GM06990 (cell line): Measurements from ENCODE around the gene ZNF556.
A peak's percentile ranks its signal among the peaks of the same experiment; 100 is the strongest.

Experiments used
- DNase-seq: peaks from one replicate; pipeline ENCODE4 v3.0.0-alpha.2; 2011; ENCODE audit not compliant: insufficient read length; ENCODE audit errors: extremely low read depth
- H3K27me3 ChIP-seq: replicated peaks from 2 replicates; pipeline ENCODE4 v1.6.0; 2011; ENCODE audit warnings: low read length; ENCODE audit not compliant: control insufficient read depth, insufficient read depth
- H3K36me3 ChIP-seq: 2 replicates; pipeline ENCODE4 v1.5.1; 2011; ENCODE audit warnings: low read length; ENCODE audit not compliant: control insufficient read depth, insufficient read depth
- H3K4me3 ChIP-seq: replicated peaks from 2 replicates; pipeline ENCODE4 v1.5.1; 2011; ENCODE audit warnings: low read depth, mild to moderate bottlenecking, control low read depth, low read length
- CTCF ChIP-seq: IDR thresholded peaks from 2 replicates; pipeline ENCODE4 v1.5.1; 2011; ENCODE audit warnings: low read length, control low read depth, mild to moderate bottlenecking, inconsistent platforms; ENCODE audit not compliant: insufficient read depth, poor library complexity, severe bottlenecking

Gene ZNF556

GRCh38 chr19:2867025-2867991 is at the start of gene ZNF556:
Gene ZNF556 (plus strand): TSS chr19:2867335. CDS start chr19:2867422, 87 bp downstream.
- H3K4me3 ChIP-seq = no peak within 1 kb of the TSS
- H3K27me3 ChIP-seq = no peaks in the 10 kb centered on the region
- TF ChIP-seq CTCF = no peak
- H3K36me3 ChIP-seq = no peaks in the 10 kb centered on the region
- no peak for DNase-seq

- DNase-seq = peak; percentile 92
- Histone ChIP-seq H3K27me3 (no peaks in the 10 kb centered on the region), H3K4me3 (peak within 1 kb of the TSS; percentile 70), H3K36me3 (peaks cover 3% of the 10 kb centered on the region)
- TF ChIP-seq CTCF = peak; percentile 99
Observed at GRCh38 chr19:2819540-2820111, 47.5 kb upstream of the ZNF556 start, which contains the start of gene ZNF554. Gene ZNF554 (plus strand): TSS chr19:2819868. CDS start chr19:2820072, 204 bp downstream.

- peaks cover 2% of the 10 kb centered on the region for H3K36me3 ChIP-seq
- no peaks in the 10 kb centered on the region for H3K27me3 ChIP-seq
- no peak for TF ChIP-seq CTCF
- peak overlapping the region; percentile 70 for H3K4me3 ChIP-seq
- no peak for DNase-seq
Observed at GRCh38 chr19:2820112-2820702, 46.9 kb upstream of the ZNF556 start.

- no peaks in the 10 kb centered on the region for H3K36me3 ChIP-seq
- no peak for TF ChIP-seq CTCF
- no peak for DNase-seq
- no peaks in the 10 kb centered on the region for H3K27me3 ChIP-seq
- H3K4me3 ChIP-seq = no peak overlapping the region
Observed at GRCh38 chr19:2822846-2823245, 44.3 kb upstream of the ZNF556 start.

GRCh38 chr19:2823646-2824045 is 43.5 kb upstream of the ZNF556 start:
- Histone ChIP-seq H3K4me3 (no peak overlapping the region), H3K27me3 (no peaks in the 10 kb centered on the region), H3K36me3 (no peaks in the 10 kb centered on the region)
- TF ChIP-seq CTCF = no peak
- DNase-seq = no peak
